Endothelial cell of umbilical vein (primary cell): ENCODE results near the gene IMPA2.

Experiments
- CTCF ChIP-seq, 2 donors: IDR thresholded peaks; 1 replicate in 1 of 2; 2 replicates in 1 of 2; pipeline ENCODE4 v1.5.1; 2011; ENCODE audit warnings: low read length in 2 of 2, mild to moderate bottlenecking in 2 of 2, moderate library complexity in 2 of 2, control low read depth in 1 of 2, inconsistent platforms in 1 of 2, low read depth in 1 of 2; ENCODE audit not compliant: insufficient read depth in 1 of 2; ENCODE audit errors: extremely low read depth in 1 of 2
- POLR2AphosphoS5 ChIP-seq: IDR thresholded peaks from 2 replicates; pipeline ENCODE4 v1.6.1; 2012; ENCODE audit warnings: low read depth, mild to moderate bottlenecking, control low read depth, low read length, moderate library complexity; ENCODE audit not compliant: insufficient read depth

GRCh38 chr18:12056884-12057402 is 75.6 kb downstream of the IMPA2 start:
- TF ChIP-seq POLR2AphosphoS5 = no peak
- TF ChIP-seq CTCF (IDR thresholded peaks at IDR 0.05; ENCODE audit: extremely low read depth in 1 of 2, insufficient read depth in 1 of 2, low read depth in 1 of 2, low read length in 2 of 2) = no peak
